Measurements from ENCODE around the gene SLC25A25. TPM values are rescaled to one million over a fixed set of nuclear protein-coding genes. Genes with fewer than 3 reads are reported as not detected.

The SLC25A25 gene
- total and polyA plus RNA-seq, 2 donors (not counting 3 experiments of a cell fraction or from before 2014, with no cell fraction given): 18.1 to 20.2 TPM

- Histone ChIP-seq H2AFZ (ENCODE audit: low read depth, low read length) (no peak overlapping the region), H3K9ac (replicated peaks; ENCODE audit: extremely low read depth, insufficient read depth, low read length) (no peak overlapping the region), H3K4me2 (ENCODE audit: insufficient read depth, low read length) (no peak overlapping the region), H3K4me1 (ENCODE audit: control insufficient read depth, extremely low read depth, insufficient read depth, low read length) (peaks cover 4% of the 10 kb centered on the region), H3K9me3 (replicated peaks; ENCODE audit: control insufficient read depth, insufficient read depth, low read length) (no peaks in the 10 kb centered on the region), H3K9me1 (replicated peaks; ENCODE audit: control insufficient read depth, extremely low read depth, insufficient read depth, low read length) (no peaks in the 10 kb centered on the region), H3K79me2 (ENCODE audit: control insufficient read depth, insufficient read depth, low read length) (peaks cover 7% of the 10 kb centered on the region), H3K4me3 (replicated peaks in 1 of 3; ENCODE audit: insufficient read depth in 1 of 3, low read depth in 1 of 3, low read length in 3 of 3) (no peak overlapping the region), H3K27ac (ENCODE audit: insufficient read depth, low read depth, low read length) (no peak overlapping the region), H3K27me3 (ENCODE audit: control insufficient read depth in 2 of 2, insufficient read depth in 2 of 2, low read length in 2 of 2) (no peaks in the 10 kb centered on the region), H3K36me3 (ENCODE audit: control insufficient read depth in 2 of 2, extremely low read depth in 1 of 2, insufficient read depth in 2 of 2, low read length in 2 of 2) (no peaks in the 10 kb centered on the region), H4K20me1 (replicated peaks; ENCODE audit: control insufficient read depth, extremely low read depth, insufficient read depth, low read length) (no peaks in the 10 kb centered on the region)
- no peak for TF ChIP-seq EZH2 (IDR thresholded peaks at IDR 0.05; ENCODE audit: borderline replicate concordance, low read depth, low read length, severe bottlenecking)
- no peak for TF ChIP-seq POLR2AphosphoS5 (IDR thresholded peaks at IDR 0.05; ENCODE audit: insufficient read depth, low read depth, low read length)
- TF ChIP-seq CTCF (IDR thresholded peaks at IDR 0.05; ENCODE audit: extremely low read depth in 1 of 2, insufficient read depth in 1 of 2, low read depth in 1 of 2, low read length in 2 of 2): no peak
- no peak for TF ChIP-seq MAX (IDR thresholded peaks at IDR 0.05; ENCODE audit: insufficient read depth, insufficient read length)
- no peak for TF ChIP-seq MYC (IDR thresholded peaks at IDR 0.05; ENCODE audit: low read depth, low read length)
- no peak for TF ChIP-seq FOS (IDR thresholded peaks at IDR 0.05; ENCODE audit: borderline replicate concordance, insufficient read depth, low read length)
- TF ChIP-seq GATA2 (IDR thresholded peaks at IDR 0.05; ENCODE audit: insufficient read depth, insufficient read length, low read depth, low read length): no peak
- TF ChIP-seq POLR2A (IDR thresholded peaks at IDR 0.05; ENCODE audit: low read depth, low read length): no peak
- TF ChIP-seq JUN (IDR thresholded peaks at IDR 0.05; ENCODE audit: borderline replicate concordance, insufficient read depth, insufficient read length, low read depth): no peak
- BruUV-seq (replicated peaks): no TSS peak
- ChIA-PET CTCF (interaction anchor here (0.7 to 1.4 kb wide), 8 partner anchors 9 to 142 kb away, joined by 3 to 11 read pairs (median 3); no protein-coding TSS in a partner anchor), POLR2A (no interaction called here)
- intact Hi-C loops (cut with micrococcal nuclease): loop anchor here (1.0 to 5.0 kb wide), 3 partner anchors 12 to 141 kb away; no protein-coding TSS in a partner anchor
- dilution Hi-C loops (cut with MboI; ENCODE audit: extremely low pct_ligation_motif_present, low sequenced_read_pairs): no loop called here
- DNase-seq (ENCODE audit: low read depth, low spot score) (no peak), FAIRE-seq (no peak)
Measured at GRCh38 chr9:128084746-128085145, 16.7 kb downstream of the SLC25A25 start.

Measured in endothelial cell of umbilical vein (primary cell).